NB4 (cell line): ENCODE measurements around the gene FAM110D.

Experiments used
- DNase-seq: peaks from one replicate; pipeline ENCODE4 v3.0.0; 2010; ENCODE audit warnings: low read depth
- H3K4me3 ChIP-seq: one replicate; pipeline ENCODE4 v1.5.1; 2011; ENCODE audit warnings: mild to moderate bottlenecking, low read depth, low read length, moderate library complexity
- CTCF ChIP-seq: IDR thresholded peaks from one replicate; pipeline ENCODE4 v1.5.1; 2012; ENCODE audit warnings: low read depth, low read length
- MYC ChIP-seq: IDR thresholded peaks from 2 replicates; pipeline ENCODE4 v1.6.1; 2011; ENCODE audit warnings: low read depth, low read length
- POLR2A ChIP-seq: IDR thresholded peaks from 2 replicates; pipeline ENCODE4 v1.6.1; 2011; ENCODE audit warnings: mild to moderate bottlenecking; ENCODE audit not compliant: insufficient read length; ENCODE audit errors: extremely low read depth
- TF ChIP-seq, protein P1 (sequence below): IDR thresholded peaks from 2 replicates; pipeline ENCODE4 v1.6.1; 2011; ENCODE audit warnings: low read depth, low read length

The FAM110D gene

DNA sequence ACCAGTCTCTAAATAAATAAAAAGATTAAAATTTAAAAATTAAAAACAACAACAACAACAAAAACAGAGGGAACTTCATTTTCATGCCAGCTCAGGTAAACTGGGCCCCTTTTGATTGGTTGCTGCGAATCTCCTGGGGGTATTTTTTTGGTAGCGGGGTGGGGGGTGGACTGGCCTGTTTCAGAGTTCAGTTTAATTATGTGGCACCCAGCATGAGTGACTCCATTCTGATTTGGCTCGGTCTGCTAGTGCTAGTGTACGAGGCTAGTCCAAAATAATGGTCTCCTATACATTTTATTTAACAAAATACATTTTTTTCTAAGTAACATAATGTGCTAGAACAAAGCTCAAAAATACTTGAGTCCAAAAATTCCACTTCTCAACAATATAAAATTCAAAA lies 29.1 kb upstream of the FAM110D start:
- no peak for TF ChIP-seq CTCF
- no peak overlapping the region for H3K4me3 ChIP-seq
- DNase-seq = no peak

- H3K4me3 ChIP-seq = no peak overlapping the region
- DNase-seq = no peak
- no peak for TF ChIP-seq MYC
- TF ChIP-seq CTCF = no peak
- TF ChIP-seq, protein P1, sequence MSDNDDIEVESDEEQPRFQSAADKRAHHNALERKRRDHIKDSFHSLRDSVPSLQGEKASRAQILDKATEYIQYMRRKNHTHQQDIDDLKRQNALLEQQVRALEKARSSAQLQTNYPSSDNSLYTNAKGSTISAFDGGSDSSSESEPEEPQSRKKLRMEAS = no peak
- TF ChIP-seq POLR2A = no peak
Measured at GRCh38 chr1:26130695-26131094, 28.2 kb upstream of the FAM110D start.

DNA sequence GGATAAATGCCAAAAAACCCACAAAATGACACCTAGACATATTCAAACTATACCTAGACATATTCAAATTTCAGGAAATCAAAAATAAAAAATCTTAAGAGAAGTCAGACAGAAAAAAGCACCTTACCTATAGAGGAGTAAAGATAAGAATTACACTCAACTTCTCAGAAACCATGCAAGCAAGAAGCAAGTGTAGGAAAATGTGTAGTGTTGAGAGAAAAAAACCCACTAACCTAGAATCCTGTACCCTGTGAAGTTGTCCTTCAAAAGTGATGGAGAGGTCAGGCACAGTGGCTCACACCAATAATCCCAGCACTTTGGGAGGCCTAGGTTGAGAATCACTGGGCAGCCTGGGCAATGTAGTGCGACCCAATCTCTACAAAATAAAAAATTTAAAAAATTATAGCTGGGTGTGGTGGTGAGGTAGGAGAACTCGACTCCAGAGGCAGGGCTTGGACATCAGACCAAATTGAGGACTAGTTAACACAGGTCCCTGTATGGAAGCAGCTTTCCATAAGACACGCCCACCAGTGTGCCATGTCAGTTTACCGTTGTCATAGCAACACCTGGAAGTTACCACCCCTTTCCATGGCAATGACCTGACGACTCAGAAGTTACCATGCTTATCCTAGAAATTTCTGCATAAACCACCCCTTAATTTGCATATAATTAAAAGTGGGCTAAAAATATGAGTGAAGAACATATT lies 26.6 kb upstream of the FAM110D start:
- TF ChIP-seq CTCF = no peak
- no peak for TF ChIP-seq POLR2A
- TF ChIP-seq, protein P1 = no peak
- no peak for TF ChIP-seq MYC
- H3K4me3 ChIP-seq = no peak overlapping the region
- no peak for DNase-seq

DNA sequence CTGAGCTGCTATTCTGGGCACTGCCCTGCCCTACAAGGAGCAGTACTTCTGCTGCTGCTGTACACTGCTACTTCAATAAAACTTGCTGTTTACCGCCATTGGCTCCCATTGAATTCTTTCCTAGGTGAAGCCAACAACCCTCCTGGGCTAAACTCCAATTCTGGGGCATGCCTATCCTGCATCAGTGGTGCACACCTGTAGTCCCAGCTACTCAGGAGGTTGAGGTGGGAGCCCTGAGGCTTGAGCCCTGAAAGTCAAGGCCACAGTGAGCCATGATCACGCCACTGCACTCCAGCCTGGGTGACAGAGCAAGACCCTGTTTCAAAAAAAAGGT lies 26.1 kb upstream of the FAM110D start:
- TF ChIP-seq MYC (no peak), CTCF (no peak), POLR2A (no peak)
- TF ChIP-seq, protein P1 = no peak
- H3K4me3 ChIP-seq = no peak overlapping the region
- DNase-seq = no peak

GRCh38 chr1:26134466-26134865 lies 24.4 kb upstream of the FAM110D start:
- DNase-seq = no peak
- no peak overlapping the region for H3K4me3 ChIP-seq
- no peak for TF ChIP-seq MYC
- TF ChIP-seq CTCF = no peak
- TF ChIP-seq, protein P1 = no peak
- TF ChIP-seq POLR2A = no peak
